H1 (cell line): ENCODE results near the gene C11orf54. TPM values are rescaled to one million over a fixed set of nuclear protein-coding genes. Genes with fewer than 3 reads are reported as not detected.

ENCODE experiments used
- microRNA counts: library from miRNA; unstranded; fragments of <30 nt; microRNA quantifications from one replicate; lab custom pipeline; 2015
- microRNA-seq, 2 experiments: library from miRNA; unstranded; fragments of <30 nt; microRNA quantifications; one replicate each; pipeline versions ENCODE4 to v1.2.0, GENCODE V29; 2016 to 2020; ENCODE audit warnings: borderline microRNAs expressed in 2 of 2, borderline number of aligned reads in 2 of 2, borderline replicate concordance in 1 of 2
- polyA plus RNA-seq, 7 experiments: library from polyadenylated mRNA; depleted of rRNA in 3 of 7; stranded (reverse) in 5 of 7; unstranded in 2 of 7; fragments of >200 nt in 5 of 7; fragments of 200-250 nt in 2 of 7; gene quantifications; 1 replicate in 5 of 7; 2 replicates in 1 of 7; 4 replicates in 1 of 7; pipeline versions ENCODE4 v1.2.1 to v1.2.3, GENCODE V29; 2011 to 2013; ENCODE audit warnings: missing spikeins in 2 of 7, mixed read lengths in 2 of 7
- small RNA-seq: library from polyadenylated mRNA; stranded (forward); fragments of <200 nt; extraction: miRNeasy Mini kit (QIAGEN cat#:217004); gene quantifications from one replicate; pipeline ENCODE3, GENCODE V24; 2013; ENCODE audit not compliant: insufficient read depth
- total RNA-seq: library from RNA; stranded (reverse); fragmentation: NEBNext Ultra II Directional; extraction: Animal tissue kit (Norgen Biotek cat#: 25700); gene quantifications from 2 replicates; pipeline ENCODE4 v1.2.1, GENCODE V29; 2021

Gene C11orf54
- total and polyA plus RNA-seq, 2 of the 8 experiments (the other 6 are each of a cell fraction or from before 2014, with no cell fraction given), result 14.7 to 24.5 TPM

MicroRNAs within 50 kb of the gene (microRNA counts, 767-probe panel; counts per million panel counts)
- microRNA hsa-miR-1304-5p (lab: Ali Mortazavi, UCI), result 879 counts per million, percentile 95 among the panel's probes with 10 or more counts

Small RNAs within 50 kb of the gene (microRNA-seq; reads per million reads assigned to microRNA genes)
- 3.9 to 7.9 reads per million in 2 experiments for gene MIR1304

Small RNAs within 50 kb of the gene (small RNA-seq; reads per million reads assigned to genes)
- gene RF00019 (not detected), gene RF00493 (46.1 reads per million, percentile 96 among the genes with 10 or more reads in this experiment), gene SCARNA9 (1.0 reads per million), gene SNORA1 (not detected), gene SNORA18 (not detected), gene SNORA25 (not detected), gene SNORA32 (not detected), gene SNORA40 (not detected), gene SNORA8 (not detected), gene SNORD5 (not detected), gene SNORD6 (903 reads per million, percentile 99 among the genes with 10 or more reads in this experiment)

Other genes with a start within 250 kb of the C11orf54 start
- 53.9 and 57.0 TPM in 2 replicates for gene SMCO4, start 198.3 kb upstream of the C11orf54 start, total RNA-seq
- 33.2 and 36.6 TPM in 2 replicates for gene SMCO4, start 198.3 kb upstream of the C11orf54 start, polyA plus RNA-seq (2011; rRNA removed)
- 13.3 and 14.6 TPM in 2 replicates for gene CEP295, start 80.0 kb upstream of the C11orf54 start, total RNA-seq
- 2.2 and 3.7 TPM in 2 replicates for gene CEP295, start 80.0 kb upstream of the C11orf54 start, polyA plus RNA-seq (2011; rRNA removed)
- 202 and 212 TPM in 2 replicates for gene TAF1D, start 177 bp upstream of the C11orf54 start, total RNA-seq
- 45.8 and 64.7 TPM in 2 replicates for gene TAF1D, start 177 bp upstream of the C11orf54 start, polyA plus RNA-seq (2011; rRNA removed)
- 30.4 and 33.7 TPM in 2 replicates for gene MED17, start 42.6 kb downstream of the C11orf54 start, total RNA-seq
- 8.0 and 8.8 TPM in 2 replicates for gene MED17, start 42.6 kb downstream of the C11orf54 start, polyA plus RNA-seq (2011; rRNA removed)
- gene VSTM5, start 108.9 kb downstream of the C11orf54 start, total RNA-seq, result 0.13 and 0.22 TPM in 2 replicates
- gene VSTM5, start 108.9 kb downstream of the C11orf54 start, polyA plus RNA-seq (2011; rRNA removed), result 0.42 and 0.70 TPM in 2 replicates